Head of caudate nucleus (tissue), 42 donors: Measurements from ENCODE around the gene PSMB7.
A peak's percentile ranks its signal among the peaks of the same experiment; 100 is the strongest.

Experiments
- DNase-seq, 42 donors: peaks; one replicate each; pipeline versions ENCODE4 v3.0.0 to v3.0.0-alpha.2; 2020 to 2021; ENCODE audit warnings: mixed read lengths in 7 of 42
- intact Hi-C: fragments of 100-400 bp; cut with DNase I; formaldehyde crosslinking; loops from one replicate; pipeline ENCODE4 v1.15.0; 2022

PSMB7 gene

GRCh38 chr9:124351672-124352468 is 63.4 kb downstream of the PSMB7 start:
- DNase-seq: peak in 13 of 42 donors; percentile 2 to 33 (median 16)
- intact Hi-C loops: no loop called here

- intact Hi-C loops: no loop called here
- DNase-seq: peak in 10 of 42 donors; percentile 1 to 29 (median 9)
Measured at GRCh38 chr9:124350494-124351263, 64.6 kb downstream of the PSMB7 start.

GRCh38 chr9:124349675-124350493 is 65.4 kb downstream of the PSMB7 start:
- peak in 9 of 42 donors; percentile 3 to 32 (median 16) for DNase-seq
- intact Hi-C loops: no loop called here

GRCh38 chr9:124349267-124349666 is 66.0 kb downstream of the PSMB7 start:
- peak in 10 of 42 donors; percentile 1 to 36 (median 10) for DNase-seq
- intact Hi-C loops: no loop called here

- peak in 10 of 42 donors; percentile 2 to 43 (median 16) for DNase-seq
- intact Hi-C loops: no loop called here
Measured at GRCh38 chr9:124348831-124349230, 66.4 kb downstream of the PSMB7 start.

- intact Hi-C loops: no loop called here
- no peak for DNase-seq
Measured at GRCh38 chr9:124348363-124348762, 66.9 kb downstream of the PSMB7 start.

- intact Hi-C loops: no loop called here
- peak in 4 of 42 donors; percentile 5 to 26 (median 17) for DNase-seq
Measured at GRCh38 chr9:124347968-124348358, 67.3 kb downstream of the PSMB7 start.

- intact Hi-C loops: no loop called here
- DNase-seq: peak in 1 of 42 donors; percentile 3
Measured at GRCh38 chr9:124347206-124347967, 67.9 kb downstream of the PSMB7 start.

- DNase-seq: no peak
- intact Hi-C loops: no loop called here
Measured at GRCh38 chr9:124346347-124347163, 68.7 kb downstream of the PSMB7 start.

- intact Hi-C loops: no loop called here
- no peak for DNase-seq
Measured at GRCh38 chr9:124345751-124346281, 69.4 kb downstream of the PSMB7 start.

GRCh38 chr9:124345063-124345462 is 70.2 kb downstream of the PSMB7 start:
- intact Hi-C loops: no loop called here
- no peak for DNase-seq

- intact Hi-C loops: no loop called here
- DNase-seq: no peak
Measured at GRCh38 chr9:124344291-124345050, 70.8 kb downstream of the PSMB7 start.

- DNase-seq: no peak
- intact Hi-C loops: no loop called here
Measured at GRCh38 chr9:124343533-124344290, 71.5 kb downstream of the PSMB7 start.

- intact Hi-C loops: no loop called here
- peak; percentile 50 to 93 (median 74) for DNase-seq
Measured at GRCh38 chr9:124342776-124343485, 72.3 kb downstream of the PSMB7 start.

- DNase-seq: no peak
- intact Hi-C loops: no loop called here
Measured at GRCh38 chr9:124342402-124342775, 72.9 kb downstream of the PSMB7 start.
